ENCODE results near the gene CREBL2.
"Not testable (repeated sequence)": the region's sequence is repeated elsewhere in the genome, so short reads cannot be mapped to it uniquely, and the experiment has no call there.

Gene CREBL2

GRCh38 chr12:12599750-12600643, 11.7 kb upstream of the CREBL2 start:
- no peak for DNase-seq

GRCh38 chr12:12600659-12601058, 11.0 kb upstream of the CREBL2 start:
- DNase-seq, result no peak

DNA sequence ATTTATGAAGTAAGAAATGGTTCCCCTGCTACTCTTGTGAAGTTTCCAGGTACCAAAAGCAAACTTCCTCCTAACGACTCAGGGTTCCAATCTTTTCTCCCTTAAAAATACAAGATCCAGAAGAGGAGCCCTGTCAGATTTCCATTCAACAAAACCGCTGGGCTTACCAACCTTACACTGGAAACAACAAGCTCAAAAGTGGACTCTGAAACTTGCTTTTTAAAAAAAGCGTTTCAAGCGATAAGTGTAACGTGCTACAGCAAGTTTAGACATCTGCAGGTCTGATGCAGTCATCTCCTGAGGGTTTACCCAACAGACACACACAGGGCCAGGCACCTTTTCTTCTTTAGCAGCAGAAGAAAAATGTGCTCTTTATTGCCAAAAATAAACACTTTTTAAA, 6.9 kb upstream of the CREBL2 start:
- DNase-seq, result no peak

- DNase-seq, result no peak
Observed at GRCh38 chr12:12606781-12607589, 4.7 kb upstream of the CREBL2 start.

GRCh38 chr12:12608557-12608957, 3.1 kb upstream of the CREBL2 start:
- no peak for DNase-seq

DNA sequence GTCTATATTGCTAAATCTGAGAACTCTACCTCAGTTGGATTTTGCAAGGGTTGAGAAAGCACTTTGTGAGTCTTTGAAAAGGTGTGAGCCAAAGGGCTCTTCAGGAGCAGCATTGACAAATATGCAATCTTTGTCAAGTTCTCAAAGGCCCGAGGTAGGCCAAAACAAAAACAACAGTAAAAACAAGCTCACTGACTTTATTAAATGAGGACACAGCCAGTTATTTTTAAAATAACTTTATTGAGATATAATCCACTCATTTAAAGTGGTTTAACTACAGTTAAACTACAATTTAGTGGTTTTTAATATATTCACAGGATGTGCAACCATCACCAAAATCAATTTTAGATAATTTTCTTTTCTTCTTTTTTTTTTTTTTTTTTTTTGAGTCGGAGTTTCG, 2.0 kb upstream of the CREBL2 start:
- no peak for DNase-seq

DNA sequence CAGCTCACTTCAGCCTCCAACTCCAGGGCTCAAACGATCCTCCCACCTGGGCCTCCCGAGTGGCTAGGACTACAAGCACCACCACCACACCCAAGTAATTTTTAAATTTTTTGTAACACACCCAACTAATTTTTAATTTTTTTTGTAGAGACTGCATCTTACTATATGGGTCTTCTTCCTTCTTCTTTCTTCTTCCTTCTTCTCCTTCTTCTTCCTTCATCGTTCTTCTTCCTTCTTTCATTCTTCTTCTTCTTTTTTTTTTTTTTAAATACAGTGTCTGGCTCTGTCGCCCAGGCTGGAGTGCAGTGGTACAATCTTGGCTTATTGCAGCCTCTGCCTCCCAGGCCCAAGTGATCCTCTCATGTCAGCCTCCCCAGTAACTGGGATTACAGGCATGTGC, 965 bp upstream of the CREBL2 start:
- no peak for DNase-seq

- no peak for DNase-seq
Observed at GRCh38 chr12:12612358-12612757, 682 bp downstream of the CREBL2 start.

DNA sequence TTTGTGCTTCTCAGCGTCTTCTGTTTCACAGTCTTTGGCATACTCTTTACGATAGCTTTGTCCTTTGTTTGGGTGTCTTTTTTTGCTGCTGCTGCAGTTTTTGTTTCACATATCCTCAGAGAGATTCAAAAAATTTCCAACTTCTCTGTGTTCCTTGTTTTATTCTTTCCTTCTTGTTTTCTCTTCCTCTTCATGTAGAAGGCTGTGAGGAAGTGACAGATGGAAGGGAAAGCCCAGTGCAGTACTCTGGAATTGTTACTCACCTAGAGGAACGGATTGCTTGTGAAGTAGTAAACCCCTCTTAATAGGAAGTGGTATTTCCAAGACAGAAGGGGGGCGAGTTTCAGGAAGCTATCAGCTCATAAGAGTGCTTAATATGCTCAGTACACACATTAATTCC, 1.7 kb downstream of the CREBL2 start:
- DNase-seq, result no peak

DNA sequence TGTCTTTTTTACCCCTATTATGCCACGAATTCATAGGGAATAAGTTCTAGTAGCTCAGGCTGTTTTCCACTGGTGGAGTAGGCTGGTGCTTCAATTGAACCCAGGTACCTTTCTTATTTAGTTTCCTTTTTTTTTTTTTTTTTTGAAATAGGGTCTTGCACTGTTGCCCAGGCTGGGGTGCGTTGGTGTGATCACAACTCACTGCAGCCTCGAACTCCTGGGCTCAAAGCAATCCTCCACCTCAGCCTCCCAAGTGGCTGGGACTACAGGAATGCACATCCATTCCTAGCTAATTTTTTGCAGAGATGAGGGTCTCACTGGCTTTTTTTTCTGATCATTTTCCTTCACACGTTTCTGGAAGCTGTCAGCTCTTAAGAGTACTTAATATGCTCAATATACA, 2.7 kb downstream of the CREBL2 start:
- no peak for DNase-seq

- DNase-seq, result no peak
Observed at GRCh38 chr12:12616512-12617310, 5.0 kb downstream of the CREBL2 start.

DNA sequence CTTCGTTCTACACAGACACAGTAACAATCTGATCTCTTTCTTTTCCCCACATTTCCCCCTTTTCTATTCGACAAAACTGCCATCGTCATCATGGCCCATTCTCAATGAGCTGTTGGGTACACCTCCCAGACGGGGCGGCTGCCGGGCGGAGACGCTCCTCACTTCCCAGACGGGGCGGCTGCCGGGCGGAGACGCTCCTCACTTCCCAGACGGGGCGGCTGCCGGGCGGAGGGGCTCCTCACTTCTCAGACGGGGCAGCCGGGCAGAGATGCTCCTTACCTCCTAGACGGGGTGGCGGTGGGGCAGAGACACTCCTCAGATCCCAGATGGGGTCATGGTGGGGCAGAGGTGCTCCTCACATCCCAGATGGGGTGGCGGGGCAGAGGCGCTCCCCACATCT, 6.4 kb downstream of the CREBL2 start:
- DNase-seq, result not testable (repeated sequence)

DNA sequence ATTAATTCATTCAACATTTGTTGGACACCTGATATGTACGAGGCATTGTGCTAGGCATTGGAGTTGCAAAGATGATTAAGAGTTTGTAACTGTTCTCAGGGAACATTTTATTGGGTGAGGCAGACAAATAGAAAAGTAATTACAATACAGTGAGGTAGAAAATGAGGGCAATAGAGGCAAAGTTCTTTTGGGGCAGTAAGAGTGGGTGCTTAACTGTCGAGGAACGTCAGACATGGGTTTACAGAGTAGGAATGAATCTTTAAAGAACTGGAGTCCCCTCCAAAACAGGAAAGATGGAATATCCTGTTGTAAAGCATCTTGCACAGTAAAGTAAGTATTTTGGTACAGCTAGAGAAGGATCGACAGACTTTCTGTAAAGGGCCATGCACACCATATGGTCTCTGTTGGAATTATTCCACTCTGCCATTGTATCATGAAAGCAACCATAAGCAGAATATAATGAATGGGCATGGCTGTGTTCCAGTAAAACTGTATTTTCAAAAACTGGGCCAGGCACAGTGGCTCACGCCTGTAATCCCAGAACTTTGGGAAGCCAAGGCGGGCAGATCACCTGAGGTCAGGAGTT, 9.1 kb downstream of the CREBL2 start:
- DNase-seq, result no peak

GRCh38 chr12:12622418-12622817, 10.7 kb downstream of the CREBL2 start:
- no peak for DNase-seq

GRCh38 chr12:12624498-12624992, 12.9 kb downstream of the CREBL2 start:
- DNase-seq, result no peak

GRCh38 chr12:12626471-12626870, 14.8 kb downstream of the CREBL2 start:
- no peak for DNase-seq

- no peak for DNase-seq
Observed at GRCh38 chr12:12627308-12627827, 15.7 kb downstream of the CREBL2 start.

- no peak for DNase-seq
Observed at GRCh38 chr12:12628013-12628412, 16.3 kb downstream of the CREBL2 start.

DNA sequence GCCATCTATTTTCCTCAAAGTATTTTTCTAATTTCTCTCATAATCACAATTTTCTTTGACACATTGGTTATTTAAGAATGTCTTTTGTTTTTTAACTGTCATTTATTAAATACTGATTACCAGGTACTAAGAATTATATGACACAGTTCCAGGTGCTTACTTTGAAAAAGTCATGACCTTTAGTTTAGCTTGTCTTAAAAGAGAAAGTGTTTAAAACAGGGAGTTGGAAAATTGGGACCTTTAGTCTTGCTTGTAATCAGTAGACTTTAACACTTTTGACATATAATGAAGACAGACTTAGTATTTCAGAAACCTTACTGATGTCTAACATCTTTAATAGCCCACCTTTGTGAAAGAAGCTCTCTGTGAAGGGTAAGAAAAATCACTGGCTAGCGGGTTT, 19.2 kb downstream of the CREBL2 start:
- DNase-seq, result no peak

- no peak for DNase-seq
Observed at GRCh38 chr12:12635651-12636050, 24.0 kb downstream of the CREBL2 start.

DNA sequence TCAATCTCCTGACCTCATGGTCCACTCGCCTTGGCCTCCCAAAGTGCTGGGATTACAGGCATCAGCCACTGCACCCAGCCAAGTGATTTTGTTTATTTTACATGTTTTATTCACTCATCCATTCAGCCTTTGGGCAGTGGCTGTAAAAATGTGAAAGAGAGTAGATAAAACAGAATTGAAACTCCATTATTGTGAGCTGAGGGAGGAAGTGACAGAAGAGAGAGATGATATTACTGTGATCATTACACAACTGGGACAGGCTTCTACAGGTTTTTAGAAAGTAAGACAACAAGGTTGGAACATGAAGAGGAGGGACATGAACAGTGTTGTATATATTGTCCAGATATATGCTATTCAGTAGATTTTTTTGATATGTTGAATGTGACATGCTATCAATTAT, 25.0 kb downstream of the CREBL2 start:
- DNase-seq, result no peak

DNA sequence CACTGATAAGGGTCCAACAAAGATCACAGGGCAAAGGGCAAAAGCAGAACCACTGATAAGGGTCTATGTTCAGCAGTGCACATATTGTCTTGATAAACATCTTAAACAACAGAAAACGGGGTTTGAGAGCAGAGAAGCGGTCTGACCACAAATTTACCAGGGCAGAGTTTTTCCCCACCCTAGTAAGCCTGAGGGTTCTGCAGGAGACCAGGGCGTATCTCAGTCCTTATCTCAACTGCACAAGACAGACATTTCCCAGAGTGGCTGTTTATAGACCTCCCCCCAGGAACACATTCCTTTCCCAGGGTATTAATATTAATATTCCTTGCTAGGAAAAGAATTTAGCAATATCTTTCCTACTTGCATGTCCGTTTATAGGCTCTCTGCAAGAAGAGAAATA, 28.3 kb downstream of the CREBL2 start:
- not testable (repeated sequence) for DNase-seq

Measured in activated T-cell treated with anti-CD3 and anti-CD28 coated beads, Interleukin-2, amount 50 U/mL, for 48 hours (primary cell).